GM10847 (cell line): ENCODE results near the gene STXBP5.

Source experiments
- POLR2A ChIP-seq: IDR thresholded peaks from 2 replicates; pipeline ENCODE4 v1.6.1; 2011; ENCODE audit not compliant: insufficient read length; ENCODE audit errors: extremely low read depth

The STXBP5 gene

GRCh38 chr6:147169529-147169928, 34.7 kb upstream of the STXBP5 start:
- no peak for TF ChIP-seq POLR2A

- TF ChIP-seq POLR2A: no peak
Measured at GRCh38 chr6:147170269-147170668, 33.9 kb upstream of the STXBP5 start.

- no peak for TF ChIP-seq POLR2A
Measured at GRCh38 chr6:147173140-147173539, 31.1 kb upstream of the STXBP5 start.

GRCh38 chr6:147173675-147174308, 30.4 kb upstream of the STXBP5 start:
- no peak for TF ChIP-seq POLR2A

GRCh38 chr6:147176795-147177194, 27.4 kb upstream of the STXBP5 start:
- no peak for TF ChIP-seq POLR2A

GRCh38 chr6:147177286-147177685, 26.9 kb upstream of the STXBP5 start:
- no peak for TF ChIP-seq POLR2A

- no peak for TF ChIP-seq POLR2A
Measured at GRCh38 chr6:147178355-147178754, 25.9 kb upstream of the STXBP5 start.

GRCh38 chr6:147179809-147180208, 24.4 kb upstream of the STXBP5 start:
- TF ChIP-seq POLR2A: no peak

GRCh38 chr6:147180926-147181325, 23.3 kb upstream of the STXBP5 start:
- no peak for TF ChIP-seq POLR2A

- TF ChIP-seq POLR2A: no peak
Measured at GRCh38 chr6:147184379-147184778, 19.8 kb upstream of the STXBP5 start.

GRCh38 chr6:147185216-147185615, 19.0 kb upstream of the STXBP5 start:
- no peak for TF ChIP-seq POLR2A

- no peak for TF ChIP-seq POLR2A
Measured at GRCh38 chr6:147190556-147190955, 13.7 kb upstream of the STXBP5 start.

- no peak for TF ChIP-seq POLR2A
Measured at GRCh38 chr6:147192278-147192911, 11.8 kb upstream of the STXBP5 start.

- no peak for TF ChIP-seq POLR2A
Measured at GRCh38 chr6:147194652-147195411, 9.4 kb upstream of the STXBP5 start.

- no peak for TF ChIP-seq POLR2A
Measured at GRCh38 chr6:147195510-147195909, 8.7 kb upstream of the STXBP5 start.

- TF ChIP-seq POLR2A: no peak
Measured at GRCh38 chr6:147195987-147196386, 8.2 kb upstream of the STXBP5 start.
